ENCODE data around the gene TSPAN31. TPM values are rescaled to one million over a fixed set of nuclear protein-coding genes. Genes with fewer than 3 reads are reported as not detected.

The TSPAN31 gene
- total RNA-seq, 1 donor from 2014 or later = 34.8 TPM

DNA sequence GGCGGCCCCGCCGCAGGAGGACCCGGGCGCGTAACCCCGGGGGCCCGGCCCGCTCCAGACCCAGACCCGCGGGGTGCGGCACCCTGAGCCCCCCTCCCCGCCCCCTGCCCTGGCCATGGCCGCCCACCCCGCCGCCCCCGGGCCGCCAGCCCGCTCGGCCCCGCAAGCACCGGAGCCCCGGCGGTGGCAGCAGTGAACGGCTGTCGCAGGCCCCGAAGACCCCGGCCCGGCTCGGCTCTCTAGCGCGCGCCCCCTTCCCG is 10.3 kb downstream of the TSPAN31 start:
- DNase-seq (ENCODE audit: extremely low spot score, unreplicated experiment) = no peak
- H3K4me3 Mint-ChIP-seq = no peak overlapping the region
- peaks cover 48% of the 10 kb centered on the region for H3K4me1 Mint-ChIP-seq (ENCODE audit: unreplicated experiment)
- no peak overlapping the region for H3K27ac Mint-ChIP-seq
- H3K9me3 Mint-ChIP-seq = no peaks in the 10 kb centered on the region
- H3K27me3 Mint-ChIP-seq = peaks cover 50% of the 10 kb centered on the region
- peaks cover 24% of the 10 kb centered on the region for H3K36me3 Mint-ChIP-seq
- TF ChIP-seq, protein P1, sequence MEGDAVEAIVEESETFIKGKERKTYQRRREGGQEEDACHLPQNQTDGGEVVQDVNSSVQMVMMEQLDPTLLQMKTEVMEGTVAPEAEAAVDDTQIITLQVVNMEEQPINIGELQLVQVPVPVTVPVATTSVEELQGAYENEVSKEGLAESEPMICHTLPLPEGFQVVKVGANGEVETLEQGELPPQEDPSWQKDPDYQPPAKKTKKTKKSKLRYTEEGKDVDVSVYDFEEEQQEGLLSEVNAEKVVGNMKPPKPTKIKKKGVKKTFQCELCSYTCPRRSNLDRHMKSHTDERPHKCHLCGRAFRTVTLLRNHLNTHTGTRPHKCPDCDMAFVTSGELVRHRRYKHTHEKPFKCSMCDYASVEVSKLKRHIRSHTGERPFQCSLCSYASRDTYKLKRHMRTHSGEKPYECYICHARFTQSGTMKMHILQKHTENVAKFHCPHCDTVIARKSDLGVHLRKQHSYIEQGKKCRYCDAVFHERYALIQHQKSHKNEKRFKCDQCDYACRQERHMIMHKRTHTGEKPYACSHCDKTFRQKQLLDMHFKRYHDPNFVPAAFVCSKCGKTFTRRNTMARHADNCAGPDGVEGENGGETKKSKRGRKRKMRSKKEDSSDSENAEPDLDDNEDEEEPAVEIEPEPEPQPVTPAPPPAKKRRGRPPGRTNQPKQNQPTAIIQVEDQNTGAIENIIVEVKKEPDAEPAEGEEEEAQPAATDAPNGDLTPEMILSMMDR (conservative IDR thresholded peaks at IDR 0.05) = no peak

DNA sequence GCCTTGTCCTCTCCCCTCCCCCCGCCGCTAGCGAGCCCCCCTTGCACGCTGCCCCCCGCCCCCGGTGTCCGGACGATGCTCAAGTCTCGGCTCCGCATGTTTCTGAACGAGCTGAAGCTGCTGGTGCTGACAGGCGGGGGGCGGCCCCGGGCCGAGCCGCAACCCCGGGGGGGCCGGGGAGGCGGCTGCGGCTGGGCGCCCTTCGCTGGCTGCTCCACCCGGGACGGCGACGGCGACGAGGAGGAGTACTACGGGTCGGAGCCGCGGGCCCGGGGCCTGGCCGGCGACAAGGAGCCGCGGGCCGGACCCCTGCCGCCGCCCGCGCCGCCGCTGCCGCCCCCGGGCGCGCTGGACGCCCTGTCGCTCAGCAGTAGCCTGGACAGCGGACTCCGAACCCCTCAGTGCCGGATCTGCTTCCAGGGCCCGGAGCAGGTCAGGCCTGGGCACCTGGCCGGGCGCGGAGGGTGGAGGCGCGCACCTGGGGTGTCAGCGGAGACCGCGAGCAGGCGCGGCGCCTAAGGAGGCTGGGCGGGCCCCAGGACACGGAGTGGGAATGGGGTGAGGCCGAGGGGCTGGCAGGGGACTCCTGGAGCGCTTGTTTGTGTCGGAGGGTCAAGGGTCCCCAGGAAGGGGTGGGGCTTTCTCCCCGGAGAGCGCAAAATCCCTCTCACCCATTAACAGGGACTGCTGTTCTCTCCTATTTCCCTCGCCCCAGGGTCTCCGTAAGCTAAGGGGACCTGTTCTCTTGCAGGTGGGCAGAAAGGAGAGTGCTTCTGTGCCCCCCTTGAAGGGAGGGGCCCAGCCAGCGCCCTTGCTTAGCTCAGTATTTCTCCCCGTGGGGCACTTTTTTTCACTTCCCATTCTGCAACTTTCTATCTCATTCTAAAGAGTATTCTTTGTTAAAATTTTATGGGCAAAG is 10.9 kb downstream of the TSPAN31 start:
- TF ChIP-seq, protein P1 (conservative IDR thresholded peaks at IDR 0.05) = no peak
- DNase-seq (ENCODE audit: extremely low spot score, unreplicated experiment) = no peak
- Mint-ChIP-seq H3K4me1 (ENCODE audit: unreplicated experiment) (peaks cover 43% of the 10 kb centered on the region), H3K4me3 (peak overlapping the region; percentile 89), H3K27me3 (peaks cover 56% of the 10 kb centered on the region), H3K9me3 (no peaks in the 10 kb centered on the region), H3K27ac (peak overlapping the region; percentile 90), H3K36me3 (peaks cover 19% of the 10 kb centered on the region)

DNA sequence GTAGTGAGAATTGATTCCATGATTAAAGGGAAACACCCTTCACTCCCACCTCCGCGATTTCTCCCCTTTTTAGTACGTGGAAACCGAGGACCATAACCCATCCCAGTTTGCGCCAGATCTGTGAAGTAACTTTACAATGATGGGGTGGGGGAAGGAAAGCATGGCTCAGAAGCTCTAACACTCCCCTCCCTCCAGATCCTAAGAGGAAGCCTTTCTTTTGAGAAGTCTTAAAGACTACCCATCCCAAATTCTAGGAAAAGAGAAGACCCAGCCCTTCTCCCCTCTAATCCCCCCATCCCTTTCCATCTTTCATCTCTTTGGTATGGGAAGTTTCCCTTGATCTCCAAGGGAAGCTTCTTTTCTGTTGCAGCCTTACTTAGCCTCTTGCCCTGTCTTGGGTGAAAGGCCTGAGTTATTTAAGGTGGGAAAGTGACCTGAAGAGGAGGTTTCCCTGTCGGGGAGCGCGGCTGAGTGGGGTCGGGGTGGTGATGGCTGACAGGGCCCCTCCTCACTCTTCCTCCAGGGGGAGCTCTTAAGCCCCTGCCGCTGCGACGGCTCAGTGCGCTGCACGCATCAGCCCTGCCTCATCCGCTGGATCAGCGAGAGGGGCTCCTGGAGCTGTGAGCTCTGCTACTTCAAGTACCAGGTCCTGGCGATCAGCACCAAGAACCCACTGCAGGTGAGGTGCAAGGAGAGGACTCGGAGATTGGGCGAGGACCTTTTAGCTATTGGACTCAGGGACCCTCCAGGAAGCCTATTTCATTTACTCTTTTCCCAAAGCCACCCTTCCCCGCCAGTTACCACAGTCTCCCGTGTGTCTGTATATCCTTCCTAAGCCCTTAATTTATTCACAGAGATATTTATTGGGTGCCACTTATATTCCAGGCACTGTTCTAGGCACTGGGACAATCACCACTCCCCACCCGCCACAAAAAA is 11.8 kb downstream of the TSPAN31 start:
- peaks cover 64% of the 10 kb centered on the region for H3K27me3 Mint-ChIP-seq
- TF ChIP-seq, protein P1 (conservative IDR thresholded peaks at IDR 0.05) = peak; percentile 83
- DNase-seq (ENCODE audit: extremely low spot score, unreplicated experiment) = no peak
- peaks cover 12% of the 10 kb centered on the region for H3K36me3 Mint-ChIP-seq
- H3K4me3 Mint-ChIP-seq = peak overlapping the region; percentile 89
- H3K4me1 Mint-ChIP-seq (ENCODE audit: unreplicated experiment) = peaks cover 34% of the 10 kb centered on the region
- H3K9me3 Mint-ChIP-seq = no peaks in the 10 kb centered on the region
- H3K27ac Mint-ChIP-seq = peak overlapping the region; percentile 90

DNA sequence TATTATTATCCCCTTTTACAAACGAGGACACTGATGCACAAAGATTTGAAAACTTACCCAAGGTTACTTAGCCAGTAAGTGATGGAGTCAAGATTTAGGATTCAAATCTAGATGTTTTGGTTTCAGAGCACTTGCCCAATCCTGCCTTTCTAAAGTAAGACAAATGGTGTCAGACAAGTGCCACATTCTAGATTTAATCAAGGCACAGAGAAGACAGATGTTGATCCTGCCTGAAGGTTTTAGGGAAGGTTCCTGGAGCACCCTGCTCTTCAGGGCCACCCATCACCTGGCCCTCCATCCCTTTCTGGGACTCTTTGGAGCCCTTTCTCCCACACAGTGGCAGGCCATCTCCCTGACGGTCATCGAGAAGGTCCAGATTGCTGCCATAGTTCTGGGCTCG is 12.9 kb downstream of the TSPAN31 start:
- Mint-ChIP-seq H3K4me1 (ENCODE audit: unreplicated experiment) (peaks cover 26% of the 10 kb centered on the region), H3K4me3 (no peak overlapping the region), H3K27me3 (peaks cover 69% of the 10 kb centered on the region)

More for the DNA sequence above, 12.9 kb downstream of the TSPAN31 start:
- DNase-seq (ENCODE audit: extremely low spot score, unreplicated experiment) = no peak
- TF ChIP-seq, protein P1 (conservative IDR thresholded peaks at IDR 0.05) = no peak
- Mint-ChIP-seq H3K9me3 (no peaks in the 10 kb centered on the region), H3K27ac (no peak overlapping the region), H3K36me3 (peaks cover 8% of the 10 kb centered on the region)
